HCT116 (cell line): ENCODE data around the gene CAMSAP1.

Experiments
- CBX3 ChIP-seq: IDR thresholded peaks from 2 replicates; pipeline ENCODE4 v1.6.1; 2012; ENCODE audit warnings: low read depth
- EGR1 ChIP-seq: IDR thresholded peaks from 2 replicates; pipeline ENCODE4 v1.6.1; 2012; ENCODE audit warnings: low read depth
- ELF1 ChIP-seq: IDR thresholded peaks from 2 replicates; pipeline ENCODE4 v1.6.1; 2012; ENCODE audit warnings: low read depth, borderline replicate concordance
- EZH2 ChIP-seq: fragments of 200-600 bp; sonication (generic); IDR thresholded peaks from 2 replicates; pipeline ENCODE4 v1.6.1; 2017; ENCODE audit warnings: antibody characterized with exemption, mixed run types
- EZH2phosphoT487 ChIP-seq: fragments of 200-600 bp; IDR thresholded peaks from 2 replicates; pipeline ENCODE4 v1.6.1; 2018; ENCODE audit warnings: antibody characterized with exemption, borderline replicate concordance
- FOSL1 ChIP-seq: IDR thresholded peaks from 2 replicates; pipeline ENCODE4 v1.6.1; 2012; ENCODE audit warnings: low read depth
- POLR2A ChIP-seq: IDR thresholded peaks from 2 replicates; pipeline ENCODE4 v1.7.0; 2011; ENCODE audit warnings: borderline replicate concordance; ENCODE audit not compliant: insufficient read depth, insufficient read length; ENCODE audit errors: extremely low read depth
- POLR2AphosphoS5 ChIP-seq: IDR thresholded peaks from 2 replicates; pipeline ENCODE4 v1.6.1; 2011; ENCODE audit warnings: mild to moderate bottlenecking, low read depth, low read length, moderate library complexity
- RAD21 ChIP-seq: IDR thresholded peaks from 2 replicates; pipeline ENCODE4 v1.6.1; 2012; ENCODE audit warnings: low read depth, mild to moderate bottlenecking
- TCF7L2 ChIP-seq: IDR thresholded peaks from 2 replicates; pipeline ENCODE4 v1.7.0; 2011; ENCODE audit warnings: borderline replicate concordance, inconsistent platforms; ENCODE audit not compliant: insufficient read depth, insufficient read length; ENCODE audit errors: extremely low read depth
- ZNF274 ChIP-seq: fragments of 200-500 bp; sonication (Bioruptor generic); IDR thresholded peaks from 2 replicates; pipeline ENCODE4 v1.6.1; 2014; ENCODE audit warnings: mild to moderate bottlenecking, low read depth, low read length, inconsistent platforms
- TF ChIP-seq, protein P1 (sequence below), 3 experiments: fragments of 200-600 bp in 1 of 3; sonication (generic) in 1 of 3; IDR thresholded peaks in 2 of 3; conservative IDR thresholded peaks in 1 of 3; 2 replicates each; pipeline ENCODE4 v1.5.1; 2012 to 2017; ENCODE audit warnings: low read depth in 2 of 3, low read length in 2 of 3, antibody characterized with exemption in 1 of 3, borderline replicate concordance in 1 of 3, control low read depth in 1 of 3, mild to moderate bottlenecking in 1 of 3, mixed read lengths in 1 of 3, mixed run types in 1 of 3, moderate library complexity in 1 of 3; ENCODE audit not compliant: insufficient read depth in 1 of 3
- TF ChIP-seq, protein P2 (sequence below): IDR thresholded peaks from 2 replicates; pipeline ENCODE4 v1.6.1; 2012; ENCODE audit warnings: low read depth
- TF ChIP-seq, protein P3 (sequence below): IDR thresholded peaks from 2 replicates; pipeline ENCODE4 v1.6.1; 2011; ENCODE audit warnings: mild to moderate bottlenecking, low read length, moderate library complexity; ENCODE audit not compliant: insufficient replicate concordance; ENCODE audit errors: extremely low read depth

- TF ChIP-seq, protein P1, sequence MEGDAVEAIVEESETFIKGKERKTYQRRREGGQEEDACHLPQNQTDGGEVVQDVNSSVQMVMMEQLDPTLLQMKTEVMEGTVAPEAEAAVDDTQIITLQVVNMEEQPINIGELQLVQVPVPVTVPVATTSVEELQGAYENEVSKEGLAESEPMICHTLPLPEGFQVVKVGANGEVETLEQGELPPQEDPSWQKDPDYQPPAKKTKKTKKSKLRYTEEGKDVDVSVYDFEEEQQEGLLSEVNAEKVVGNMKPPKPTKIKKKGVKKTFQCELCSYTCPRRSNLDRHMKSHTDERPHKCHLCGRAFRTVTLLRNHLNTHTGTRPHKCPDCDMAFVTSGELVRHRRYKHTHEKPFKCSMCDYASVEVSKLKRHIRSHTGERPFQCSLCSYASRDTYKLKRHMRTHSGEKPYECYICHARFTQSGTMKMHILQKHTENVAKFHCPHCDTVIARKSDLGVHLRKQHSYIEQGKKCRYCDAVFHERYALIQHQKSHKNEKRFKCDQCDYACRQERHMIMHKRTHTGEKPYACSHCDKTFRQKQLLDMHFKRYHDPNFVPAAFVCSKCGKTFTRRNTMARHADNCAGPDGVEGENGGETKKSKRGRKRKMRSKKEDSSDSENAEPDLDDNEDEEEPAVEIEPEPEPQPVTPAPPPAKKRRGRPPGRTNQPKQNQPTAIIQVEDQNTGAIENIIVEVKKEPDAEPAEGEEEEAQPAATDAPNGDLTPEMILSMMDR (IDR thresholded peaks at IDR 0.05 in 2 of 3, conservative IDR thresholded peaks at IDR 0.05 in 1 of 3; ENCODE audit: borderline replicate concordance in 1 of 3, insufficient read depth in 1 of 3, low read depth in 2 of 3, low read length in 2 of 3), result no peak
- TF ChIP-seq EZH2phosphoT487 (no peak), TCF7L2 (no peak), RAD21 (no peak), POLR2A (no peak), EZH2 (no peak), CBX3 (no peak), ZNF274 (no peak), FOSL1 (no peak), EGR1 (no peak), ELF1 (no peak), POLR2AphosphoS5 (no peak)
- TF ChIP-seq, protein P2, sequence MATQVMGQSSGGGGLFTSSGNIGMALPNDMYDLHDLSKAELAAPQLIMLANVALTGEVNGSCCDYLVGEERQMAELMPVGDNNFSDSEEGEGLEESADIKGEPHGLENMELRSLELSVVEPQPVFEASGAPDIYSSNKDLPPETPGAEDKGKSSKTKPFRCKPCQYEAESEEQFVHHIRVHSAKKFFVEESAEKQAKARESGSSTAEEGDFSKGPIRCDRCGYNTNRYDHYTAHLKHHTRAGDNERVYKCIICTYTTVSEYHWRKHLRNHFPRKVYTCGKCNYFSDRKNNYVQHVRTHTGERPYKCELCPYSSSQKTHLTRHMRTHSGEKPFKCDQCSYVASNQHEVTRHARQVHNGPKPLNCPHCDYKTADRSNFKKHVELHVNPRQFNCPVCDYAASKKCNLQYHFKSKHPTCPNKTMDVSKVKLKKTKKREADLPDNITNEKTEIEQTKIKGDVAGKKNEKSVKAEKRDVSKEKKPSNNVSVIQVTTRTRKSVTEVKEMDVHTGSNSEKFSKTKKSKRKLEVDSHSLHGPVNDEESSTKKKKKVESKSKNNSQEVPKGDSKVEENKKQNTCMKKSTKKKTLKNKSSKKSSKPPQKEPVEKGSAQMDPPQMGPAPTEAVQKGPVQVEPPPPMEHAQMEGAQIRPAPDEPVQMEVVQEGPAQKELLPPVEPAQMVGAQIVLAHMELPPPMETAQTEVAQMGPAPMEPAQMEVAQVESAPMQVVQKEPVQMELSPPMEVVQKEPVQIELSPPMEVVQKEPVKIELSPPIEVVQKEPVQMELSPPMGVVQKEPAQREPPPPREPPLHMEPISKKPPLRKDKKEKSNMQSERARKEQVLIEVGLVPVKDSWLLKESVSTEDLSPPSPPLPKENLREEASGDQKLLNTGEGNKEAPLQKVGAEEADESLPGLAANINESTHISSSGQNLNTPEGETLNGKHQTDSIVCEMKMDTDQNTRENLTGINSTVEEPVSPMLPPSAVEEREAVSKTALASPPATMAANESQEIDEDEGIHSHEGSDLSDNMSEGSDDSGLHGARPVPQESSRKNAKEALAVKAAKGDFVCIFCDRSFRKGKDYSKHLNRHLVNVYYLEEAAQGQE, result no peak
- TF ChIP-seq, protein P3, sequence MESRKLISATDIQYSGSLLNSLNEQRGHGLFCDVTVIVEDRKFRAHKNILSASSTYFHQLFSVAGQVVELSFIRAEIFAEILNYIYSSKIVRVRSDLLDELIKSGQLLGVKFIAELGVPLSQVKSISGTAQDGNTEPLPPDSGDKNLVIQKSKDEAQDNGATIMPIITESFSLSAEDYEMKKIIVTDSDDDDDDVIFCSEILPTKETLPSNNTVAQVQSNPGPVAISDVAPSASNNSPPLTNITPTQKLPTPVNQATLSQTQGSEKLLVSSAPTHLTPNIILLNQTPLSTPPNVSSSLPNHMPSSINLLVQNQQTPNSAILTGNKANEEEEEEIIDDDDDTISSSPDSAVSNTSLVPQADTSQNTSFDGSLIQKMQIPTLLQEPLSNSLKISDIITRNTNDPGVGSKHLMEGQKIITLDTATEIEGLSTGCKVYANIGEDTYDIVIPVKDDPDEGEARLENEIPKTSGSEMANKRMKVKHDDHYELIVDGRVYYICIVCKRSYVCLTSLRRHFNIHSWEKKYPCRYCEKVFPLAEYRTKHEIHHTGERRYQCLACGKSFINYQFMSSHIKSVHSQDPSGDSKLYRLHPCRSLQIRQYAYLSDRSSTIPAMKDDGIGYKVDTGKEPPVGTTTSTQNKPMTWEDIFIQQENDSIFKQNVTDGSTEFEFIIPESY, result no peak
Measured at GRCh38 chr9:135790356-135790755, 117.0 kb downstream of the CAMSAP1 start.
